ENCODE results near the gene CDT1. TPM values are rescaled to one million over a fixed set of nuclear protein-coding genes. Genes with fewer than 3 reads are reported as not detected.
"Not testable (repeated sequence)": the region's sequence is repeated elsewhere in the genome, so short reads cannot be mapped to it uniquely, and the experiment has no call there.

Gene CDT1
- total and polyA plus RNA-seq, 8 donors = 1.5 to 147 (median 5.7) TPM

- Histone ChIP-seq H3K4me3 (peak overlapping the region; percentile 17 to 30 (median 22)), H3K9me3 (no peaks in the 10 kb centered on the region), H3K27me3 (no peaks in the 10 kb centered on the region), H3K27ac (peak overlapping the region in 4 of 5 donors; percentile 66 to 96 (median 76)), H3K36me3 (peaks cover 0 to 5% (median 0%) of the 10 kb centered on the region in 4 donors), H3K4me1 (peaks cover 80 to 100% (median 91%) of the 10 kb centered on the region in 4 donors)
- DNase-seq = peak in 1 of 2 donors; percentile 88
- 34 to 56% (median 46%) methylated on average over 17 to 30 of the region's 30 CpGs for WGBS, 5 donors
- intact Hi-C loops (cut with DNase I; ENCODE audit: low total_unique reads) = no loop called here
- TF ChIP-seq POLR2A (IDR thresholded peaks at IDR 0.05) (no peak), EP300 (IDR thresholded peaks at IDR 0.05) (no peak), CTCF (IDR thresholded peaks at IDR 0.05) (no peak), POLR2AphosphoS5 (IDR thresholded peaks at IDR 0.05) (no peak)
These were observed 33.8 kb upstream of the CDT1 start for GRCh38 chr16:88769617-88770460.

GRCh38 chr16:88770461-88771293 is 32.9 kb upstream of the CDT1 start:
- WGBS, 5 donors = 15 to 29% (median 24%) methylated on average over 23 to 41 of the region's 41 CpGs
- Histone ChIP-seq H3K27ac (peak overlapping the region in 4 of 5 donors; percentile 66 to 96 (median 76)), H3K4me1 (peaks cover 76 to 98% (median 87%) of the 10 kb centered on the region in 4 donors), H3K4me3 (peak overlapping the region; percentile 17 to 30 (median 22)), H3K9me3 (no peaks in the 10 kb centered on the region), H3K36me3 (peaks cover 0 to 5% (median 0%) of the 10 kb centered on the region in 4 donors), H3K27me3 (no peaks in the 10 kb centered on the region)
- TF ChIP-seq POLR2A (IDR thresholded peaks at IDR 0.05) (no peak), POLR2AphosphoS5 (IDR thresholded peaks at IDR 0.05) (peak in 2 of 3 donors; percentile 46 to 70), EP300 (IDR thresholded peaks at IDR 0.05) (no peak), CTCF (IDR thresholded peaks at IDR 0.05) (no peak)
- DNase-seq = peak; percentile 40 to 90
- intact Hi-C loops (cut with DNase I; ENCODE audit: low total_unique reads) = no loop called here

GRCh38 chr16:88771294-88771772 is 32.3 kb upstream of the CDT1 start:
- TF ChIP-seq CTCF (IDR thresholded peaks at IDR 0.05) = no peak
- intact Hi-C loops (cut with DNase I; ENCODE audit: low total_unique reads) = no loop called here
- 57 to 84% (median 79%) methylated on average over 2 to 19 of the region's 19 CpGs for WGBS, 5 donors
- peak overlapping the region in 3 of 4 donors; percentile 17 to 22 (median 21) for H3K4me3 ChIP-seq
- H3K27ac ChIP-seq = peak overlapping the region in 4 of 5 donors; percentile 66 to 96 (median 76)
- peaks cover 71 to 98% (median 84%) of the 10 kb centered on the region in 4 donors for H3K4me1 ChIP-seq
- H3K36me3 ChIP-seq = peaks cover 0 to 2% (median under 1%) of the 10 kb centered on the region in 4 donors
- H3K27me3 ChIP-seq = no peaks in the 10 kb centered on the region
- no peak for DNase-seq
- H3K9me3 ChIP-seq = no peaks in the 10 kb centered on the region

- H3K9me3 ChIP-seq; intact Hi-C loops (cut with DNase I; ENCODE audit: low total_unique reads); H3K36me3 ChIP-seq; H3K27me3 ChIP-seq; DNase-seq; H3K4me3 ChIP-seq: not testable (repeated sequence)
- 96 to 100% (median 98%) methylated on average over 5 to 15 of the region's 23 CpGs for WGBS, 5 donors
- peaks cover 71 to 98% (median 82%) of the 10 kb centered on the region in 4 donors for H3K4me1 ChIP-seq
- H3K27ac ChIP-seq = peak overlapping the region in 4 of 5 donors; percentile 66 to 96 (median 74)
These were observed 31.8 kb upstream of the CDT1 start for GRCh38 chr16:88771781-88772180.
